H4 (cell line): ENCODE measurements around the gene C2orf74. TPM values are rescaled to one million over a fixed set of nuclear protein-coding genes. Genes with fewer than 3 reads are reported as not detected.

Experiments
- DNase-seq: peaks from one replicate; pipeline ENCODE4 v3.0.0-alpha.2; 2015; ENCODE audit warnings: low spot score
- total RNA-seq: library from RNA; depleted of rRNA; stranded (reverse); fragments of >200 nt; shearing (Covaris generic); gene quantifications from 2 replicates; pipeline ENCODE4 v1.2.3, GENCODE V29; 2014; rRNA removed

Gene C2orf74
- total RNA-seq, 1 experiment from 2014 or later: 19.3 TPM

- no peak for DNase-seq
These were observed 52.2 kb downstream of the C2orf74 start for GRCh38 chr2:61214171-61214570.

Other genes starting within 250 kb of the C2orf74 start
- 24.9 and 47.2 TPM in 2 replicates for gene PEX13, start 144.5 kb upstream of the C2orf74 start, total RNA-seq
- 4.5 TPM in 2 replicates for gene PUS10, start 143.9 kb upstream of the C2orf74 start, total RNA-seq
- 2.2 and 3.5 TPM in 2 replicates for gene SANBR, start 96.3 kb upstream of the C2orf74 start, total RNA-seq